UCSD-AML1 (cell line): ENCODE results near the gene DENND2A.
"Not testable (repeated sequence)": the region's sequence is repeated elsewhere in the genome, so short reads cannot be mapped to it uniquely, and the experiment has no call there.

Experiments
- DNase-seq: peaks from one replicate; lab custom pipeline; 2025; ENCODE audit not compliant: unreplicated experiment; lab: John Stamatoyannopoulos, UW

The DENND2A gene

GRCh38 chr7:140674356-140674800, 33.8 kb upstream of the DENND2A start:
- no peak for DNase-seq

- DNase-seq = no peak
These were observed 33.2 kb upstream of the DENND2A start for GRCh38 chr7:140673774-140674155.

- DNase-seq = peak; percentile 21
These were observed 32.6 kb upstream of the DENND2A start for GRCh38 chr7:140673063-140673773.

GRCh38 chr7:140672382-140673062, 31.9 kb upstream of the DENND2A start, which contains the start of gene ADCK2:
TSS of gene ADCK2 (plus strand) at chr7:140672945. CDS start at chr7:140673331, 386 bp downstream.
- no peak for DNase-seq

- no peak for DNase-seq
These were observed 31.4 kb upstream of the DENND2A start for GRCh38 chr7:140671966-140672365.

GRCh38 chr7:140670343-140670935, 29.8 kb upstream of the DENND2A start:
- no peak for DNase-seq

GRCh38 chr7:140669862-140670261, 29.2 kb upstream of the DENND2A start:
- DNase-seq = not testable (repeated sequence)

GRCh38 chr7:140669352-140669751, 28.7 kb upstream of the DENND2A start:
- DNase-seq = no peak

- DNase-seq = no peak
These were observed 28.0 kb upstream of the DENND2A start for GRCh38 chr7:140668641-140669040.

- no peak for DNase-seq
These were observed 26.9 kb upstream of the DENND2A start for GRCh38 chr7:140667476-140667875.

GRCh38 chr7:140662938-140663337, 22.3 kb upstream of the DENND2A start:
- not testable (repeated sequence) for DNase-seq

GRCh38 chr7:140661124-140661523, 20.5 kb upstream of the DENND2A start:
- no peak for DNase-seq

GRCh38 chr7:140659856-140660255, 19.2 kb upstream of the DENND2A start:
- DNase-seq = no peak

- DNase-seq = no peak
These were observed 17.3 kb upstream of the DENND2A start for GRCh38 chr7:140657891-140658290.

- peak; percentile 22 for DNase-seq
These were observed 16.2 kb upstream of the DENND2A start for GRCh38 chr7:140656548-140657515.

- DNase-seq = no peak
These were observed 15.1 kb upstream of the DENND2A start for GRCh38 chr7:140655511-140656408.

- DNase-seq = no peak
These were observed 14.0 kb upstream of the DENND2A start for GRCh38 chr7:140654661-140655060.

- no peak for DNase-seq
These were observed 13.4 kb upstream of the DENND2A start for GRCh38 chr7:140654109-140654387.

- DNase-seq = peak; percentile 13
These were observed 12.9 kb upstream of the DENND2A start for GRCh38 chr7:140653319-140654108.
